Loucy (cell line): ENCODE results near the gene DOC2A.

ENCODE experiments used
- H2AFZ ChIP-seq: fragments of 200-600 bp; sonication (generic); 2 replicates; pipeline ENCODE4 v1.6.0; 2016; ENCODE audit warnings: antibody characterized with exemption, mild to moderate bottlenecking, low read length, moderate library complexity
- H3F3A ChIP-seq: fragments of 200-600 bp; 2 replicates; pipeline ENCODE4 v1.6.0; 2016; ENCODE audit warnings: antibody characterized with exemption, low read depth, mild to moderate bottlenecking
- H3K27me3 ChIP-seq: fragments of 200-600 bp; sonication (generic); 2 replicates; pipeline ENCODE4 v1.6.1; 2014; ENCODE audit warnings: low read length, mild to moderate bottlenecking; ENCODE audit not compliant: insufficient read depth, poor library complexity, severe bottlenecking
- H3K36me3 ChIP-seq: fragments of 200-600 bp; sonication (generic); 2 replicates; pipeline ENCODE4 v1.6.1; 2016; ENCODE audit warnings: low read length; ENCODE audit not compliant: insufficient read depth
- H3K4me1 ChIP-seq: fragments of 200-600 bp; sonication (generic); 2 replicates; pipeline ENCODE4 v1.5.1; 2014; ENCODE audit warnings: low read length, mild to moderate bottlenecking; ENCODE audit not compliant: insufficient read depth, poor library complexity, severe bottlenecking
- H3K4me2 ChIP-seq: fragments of 200-600 bp; sonication (generic); 2 replicates; pipeline ENCODE4 v1.6.0; 2014; ENCODE audit warnings: antibody characterized with exemption, low read length, low read depth, mild to moderate bottlenecking; ENCODE audit not compliant: poor library complexity, severe bottlenecking
- H3K4me3 ChIP-seq: fragments of 200-600 bp; sonication (generic); 2 replicates; pipeline ENCODE4 v1.5.1; 2014; ENCODE audit warnings: low read length, mild to moderate bottlenecking, mixed read lengths; ENCODE audit not compliant: poor library complexity, severe bottlenecking
- H3K79me2 ChIP-seq: fragments of 200-600 bp; sonication (generic); 2 replicates; pipeline ENCODE4 v1.6.1; 2014; ENCODE audit warnings: low read length; ENCODE audit not compliant: insufficient read depth
- H3K9ac ChIP-seq: fragments of 200-600 bp; sonication (generic); 2 replicates; pipeline ENCODE4 v1.6.0; 2014; ENCODE audit warnings: mild to moderate bottlenecking, low read depth, low read length, moderate library complexity; ENCODE audit not compliant: poor library complexity, severe bottlenecking
- H3K9me2 ChIP-seq: fragments of 200-600 bp; sonication (generic); replicated peaks from 2 replicates; pipeline ENCODE4 v1.6.1; 2016; ENCODE audit warnings: low read depth, low read length, mixed read lengths
- H3K9me3 ChIP-seq: fragments of 200-600 bp; sonication (generic); 2 replicates; pipeline ENCODE4 v1.6.1; 2014; ENCODE audit warnings: mild to moderate bottlenecking, antibody characterized with exemption, low read length, low read depth; ENCODE audit not compliant: insufficient read depth
- H4K20me1 ChIP-seq: fragments of 200-600 bp; sonication (generic); 2 replicates; pipeline ENCODE4 v1.6.0; 2014; ENCODE audit warnings: antibody characterized with exemption, low read length, mild to moderate bottlenecking; ENCODE audit not compliant: insufficient read depth, poor library complexity, severe bottlenecking
- CTCF ChIP-seq: fragments of 200-600 bp; sonication (generic); conservative IDR thresholded peaks from 2 replicates; pipeline ENCODE4 v1.5.1; 2014; ENCODE audit warnings: mild to moderate bottlenecking, antibody characterized with exemption, low read length
- EZH2phosphoT487 ChIP-seq: fragments of 200-600 bp; IDR thresholded peaks from 2 replicates; pipeline ENCODE4 v1.6.1; 2018; ENCODE audit warnings: antibody characterized with exemption, mild to moderate bottlenecking, moderate library complexity, borderline replicate concordance

DOC2A gene

GRCh38 chr16:30027588-30028437, 17.0 kb upstream of the DOC2A start:
- H3K9me3 ChIP-seq, result no peaks in the 10 kb centered on the region
- TF ChIP-seq EZH2phosphoT487 (no peak), CTCF (no peak)
- H3K36me3 ChIP-seq, result no peaks in the 10 kb centered on the region
- no peaks in the 10 kb centered on the region for H3K27me3 ChIP-seq
- H3K4me3 ChIP-seq, result no peak overlapping the region
- H4K20me1 ChIP-seq, result no peaks in the 10 kb centered on the region
- no peak overlapping the region for H2AFZ ChIP-seq
- no peaks in the 10 kb centered on the region for H3F3A ChIP-seq
- no peaks in the 10 kb centered on the region for H3K9me2 ChIP-seq
- H3K9ac ChIP-seq, result no peak overlapping the region
- no peak overlapping the region for H3K4me2 ChIP-seq
- H3K79me2 ChIP-seq, result no peaks in the 10 kb centered on the region
- peaks cover 12% of the 10 kb centered on the region for H3K4me1 ChIP-seq

- Histone ChIP-seq H3K4me3 (no peak overlapping the region), H3K9ac (no peak overlapping the region), H3K4me1 (peaks cover 5% of the 10 kb centered on the region), H3K79me2 (no peaks in the 10 kb centered on the region), H3K27me3 (no peaks in the 10 kb centered on the region), H3K9me2 (no peaks in the 10 kb centered on the region), H2AFZ (no peak overlapping the region), H3K9me3 (no peaks in the 10 kb centered on the region), H3K36me3 (no peaks in the 10 kb centered on the region), H3K4me2 (no peak overlapping the region), H4K20me1 (no peaks in the 10 kb centered on the region), H3F3A (no peaks in the 10 kb centered on the region)
- TF ChIP-seq EZH2phosphoT487 (no peak), CTCF (no peak)
These were observed 15.6 kb upstream of the DOC2A start for GRCh38 chr16:30026449-30026848.

GRCh38 chr16:30025574-30025973, 14.7 kb upstream of the DOC2A start:
- TF ChIP-seq EZH2phosphoT487 (no peak), CTCF (no peak)
- Histone ChIP-seq H2AFZ (no peak overlapping the region), H3K4me1 (peaks cover 4% of the 10 kb centered on the region), H3K79me2 (no peaks in the 10 kb centered on the region), H4K20me1 (no peaks in the 10 kb centered on the region), H3K9ac (no peak overlapping the region), H3K4me3 (no peak overlapping the region), H3K9me2 (no peaks in the 10 kb centered on the region), H3F3A (no peaks in the 10 kb centered on the region), H3K4me2 (no peak overlapping the region), H3K27me3 (no peaks in the 10 kb centered on the region), H3K9me3 (no peaks in the 10 kb centered on the region), H3K36me3 (no peaks in the 10 kb centered on the region)
